Colonic mucosa (tissue), 4 donors: ENCODE results near the gene ABHD14A. TPM values are rescaled to one million over a fixed set of nuclear protein-coding genes. Genes with fewer than 3 reads are reported as not detected.

Experiments used
- DNase-seq: peaks from one replicate; pipeline ENCODE4 v3.0.0-alpha.2; 2020
- H3K27ac ChIP-seq: fragments of 200-600 bp; one replicate; pipeline ENCODE4 v1.8.0; 2021
- H3K27me3 ChIP-seq: fragments of 200-600 bp; one replicate; pipeline ENCODE4 v1.8.0; 2021
- H3K36me3 ChIP-seq: fragments of 200-600 bp; one replicate; pipeline ENCODE4 v1.8.0; 2021
- H3K4me1 ChIP-seq: fragments of 200-600 bp; one replicate; pipeline ENCODE4 v1.8.0; 2021; ENCODE audit warnings: mild to moderate bottlenecking
- H3K4me3 ChIP-seq: fragments of 200-600 bp; one replicate; pipeline ENCODE4 v1.8.0; 2021
- H3K9ac ChIP-seq, 2 donors: one replicate each; pipeline ENCODE4 v1.7.0; 2013; ENCODE audit warnings: control low read depth in 2 of 2, low read depth in 2 of 2, low read length in 2 of 2
- H3K9me3 ChIP-seq: fragments of 200-600 bp; one replicate; pipeline ENCODE4 v1.8.0; 2021
- CTCF ChIP-seq: fragments of 200-600 bp; IDR thresholded peaks from one replicate; pipeline ENCODE4 v1.8.0; 2022; ENCODE audit warnings: antibody characterized with exemption, mild to moderate bottlenecking
- intact Hi-C: fragments of 100-400 bp; cut with DNase I; formaldehyde crosslinking; loops from one replicate; pipeline ENCODE4 v1.14.1; 2022
- total RNA-seq, 2 donors: library from RNA; stranded (reverse); fragmentation: NEBNext Ultra II Directional in 1 of 2; extraction: Animal tissue kit (Norgen Biotek cat#: 25700) in 1 of 2; gene quantifications; one replicate each; pipeline ENCODE4 v1.2.1, GENCODE V29; 2021
- donor health status: healthy.
- donor health status: DM: no; HTN: no; CAD: no.
- donor health status: DM: no; HTN: no; CAD: no.

ABHD14A gene
- total RNA-seq, 2 donors from 2014 or later, result 7.4 to 9.6 TPM

- Histone ChIP-seq H3K4me3 (no peak overlapping the region), H3K36me3 (no peaks in the 10 kb centered on the region), H3K27ac (no peak overlapping the region), H3K9me3 (no peaks in the 10 kb centered on the region), H3K9ac (no peak overlapping the region), H3K27me3 (no peaks in the 10 kb centered on the region), H3K4me1 (no peaks in the 10 kb centered on the region)
- TF ChIP-seq CTCF, result no peak
- no peak for DNase-seq
- intact Hi-C loops, result no loop called here
These were observed 31.4 kb downstream of the ABHD14A start for GRCh38 chr3:52006017-52006819.

- H3K9ac ChIP-seq, result no peak overlapping the region
- intact Hi-C loops, result no loop called here
- DNase-seq, result no peak
- H3K4me1 ChIP-seq, result no peaks in the 10 kb centered on the region
- no peak overlapping the region for H3K4me3 ChIP-seq
- H3K9me3 ChIP-seq, result no peaks in the 10 kb centered on the region
- no peak for TF ChIP-seq CTCF
- H3K27ac ChIP-seq, result no peak overlapping the region
- no peaks in the 10 kb centered on the region for H3K27me3 ChIP-seq
- no peaks in the 10 kb centered on the region for H3K36me3 ChIP-seq
These were observed 31.9 kb downstream of the ABHD14A start for GRCh38 chr3:52006820-52007133.

- Histone ChIP-seq H3K9me3 (no peaks in the 10 kb centered on the region), H3K36me3 (no peaks in the 10 kb centered on the region), H3K27ac (no peak overlapping the region), H3K27me3 (no peaks in the 10 kb centered on the region), H3K9ac (no peak overlapping the region), H3K4me1 (no peaks in the 10 kb centered on the region), H3K4me3 (no peak overlapping the region)
- intact Hi-C loops, result no loop called here
- TF ChIP-seq CTCF, result no peak
- no peak for DNase-seq
These were observed 32.4 kb downstream of the ABHD14A start for GRCh38 chr3:52007291-52007690.

GRCh38 chr3:52010431-52010830, 35.6 kb downstream of the ABHD14A start:
- DNase-seq, result no peak
- Histone ChIP-seq H3K9ac (no peak overlapping the region), H3K4me1 (no peaks in the 10 kb centered on the region), H3K27ac (no peak overlapping the region), H3K4me3 (no peak overlapping the region), H3K9me3 (no peaks in the 10 kb centered on the region), H3K36me3 (no peaks in the 10 kb centered on the region), H3K27me3 (no peaks in the 10 kb centered on the region)
- TF ChIP-seq CTCF, result no peak
- intact Hi-C loops, result no loop called here

- Histone ChIP-seq H3K9me3 (no peaks in the 10 kb centered on the region), H3K4me1 (no peaks in the 10 kb centered on the region), H3K27ac (no peak overlapping the region), H3K27me3 (no peaks in the 10 kb centered on the region), H3K9ac (no peak overlapping the region), H3K4me3 (no peak overlapping the region), H3K36me3 (no peaks in the 10 kb centered on the region)
- intact Hi-C loops, result no loop called here
- DNase-seq, result no peak
- TF ChIP-seq CTCF, result no peak
These were observed 37.8 kb downstream of the ABHD14A start for GRCh38 chr3:52012699-52013098.
